Astrocyte (in vitro differentiated cells and primary cell): Measurements from ENCODE around the gene STON2.

Experiments
- EZH2 ChIP-seq: IDR thresholded peaks from 2 replicates; pipeline ENCODE4 v1.6.1; 2012; ENCODE audit warnings: mild to moderate bottlenecking, low read length, inconsistent platforms; ENCODE audit not compliant: insufficient read depth
- TF ChIP-seq, protein P1 (sequence below): IDR thresholded peaks from 2 replicates; pipeline ENCODE4 v1.5.1; 2011; ENCODE audit warnings: low read depth, mild to moderate bottlenecking, inconsistent platforms, low read length, moderate library complexity; ENCODE audit not compliant: insufficient read depth

DNA sequence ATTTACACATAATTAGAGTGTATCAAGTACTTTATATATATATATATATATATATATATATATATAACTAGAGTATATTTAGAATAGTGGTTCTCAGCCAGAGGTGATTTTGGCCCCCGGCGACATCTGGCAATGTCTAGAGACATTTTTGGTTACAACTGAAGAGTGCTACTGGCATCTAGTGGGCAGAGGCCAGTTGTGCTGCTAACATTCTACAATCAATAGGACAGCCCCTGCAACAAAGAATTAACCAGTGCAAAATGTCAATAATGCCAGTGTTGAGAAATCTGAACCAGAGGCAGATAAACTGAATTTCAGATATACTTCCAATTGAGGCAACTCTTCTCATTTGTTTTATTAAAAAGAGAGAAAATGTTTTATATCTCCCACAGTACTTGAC, 188.3 kb downstream of the STON2 start:
- TF ChIP-seq, protein P1, sequence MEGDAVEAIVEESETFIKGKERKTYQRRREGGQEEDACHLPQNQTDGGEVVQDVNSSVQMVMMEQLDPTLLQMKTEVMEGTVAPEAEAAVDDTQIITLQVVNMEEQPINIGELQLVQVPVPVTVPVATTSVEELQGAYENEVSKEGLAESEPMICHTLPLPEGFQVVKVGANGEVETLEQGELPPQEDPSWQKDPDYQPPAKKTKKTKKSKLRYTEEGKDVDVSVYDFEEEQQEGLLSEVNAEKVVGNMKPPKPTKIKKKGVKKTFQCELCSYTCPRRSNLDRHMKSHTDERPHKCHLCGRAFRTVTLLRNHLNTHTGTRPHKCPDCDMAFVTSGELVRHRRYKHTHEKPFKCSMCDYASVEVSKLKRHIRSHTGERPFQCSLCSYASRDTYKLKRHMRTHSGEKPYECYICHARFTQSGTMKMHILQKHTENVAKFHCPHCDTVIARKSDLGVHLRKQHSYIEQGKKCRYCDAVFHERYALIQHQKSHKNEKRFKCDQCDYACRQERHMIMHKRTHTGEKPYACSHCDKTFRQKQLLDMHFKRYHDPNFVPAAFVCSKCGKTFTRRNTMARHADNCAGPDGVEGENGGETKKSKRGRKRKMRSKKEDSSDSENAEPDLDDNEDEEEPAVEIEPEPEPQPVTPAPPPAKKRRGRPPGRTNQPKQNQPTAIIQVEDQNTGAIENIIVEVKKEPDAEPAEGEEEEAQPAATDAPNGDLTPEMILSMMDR = peak; percentile 41
- no peak for TF ChIP-seq EZH2
